Kidney (tissue), 14 donors: ENCODE results near the gene METAP1. TPM values are rescaled to one million over a fixed set of nuclear protein-coding genes. Genes with fewer than 3 reads are reported as not detected.

ENCODE experiments used
- DNase-seq, 5 donors: peaks; one replicate each; pipeline ENCODE4 v3.0.0-alpha.2; 2013 to 2020
- FAIRE-seq: peaks from 2 replicates; lab custom pipeline; 2012; peaks lifted over from hg19 to GRCh38; lab: Jason Lieb, UNC
- H3K27ac ChIP-seq, 2 donors: one replicate each; pipeline ENCODE4 v1.7.0; 2013; ENCODE audit warnings: low read depth in 2 of 2, low read length in 2 of 2, inconsistent platforms in 1 of 2
- H3K27me3 ChIP-seq: one replicate; pipeline ENCODE4 v1.7.1; 2013; ENCODE audit warnings: low read length, inconsistent platforms; ENCODE audit not compliant: control insufficient read depth, insufficient read depth
- H3K36me3 ChIP-seq, 3 donors: one replicate each; pipeline versions ENCODE4 v1.7.0 to v1.7.1; 2013; ENCODE audit warnings: low read length in 3 of 3, control low read depth in 1 of 3, inconsistent platforms in 1 of 3; ENCODE audit not compliant: insufficient read depth in 3 of 3, control insufficient read depth in 2 of 3
- H3K4me1 ChIP-seq, 3 donors: one replicate each; pipeline versions ENCODE4 v1.7.0 to v1.7.1; 2013; ENCODE audit warnings: low read length in 3 of 3, inconsistent platforms in 1 of 3, low read depth in 1 of 3; ENCODE audit not compliant: control insufficient read depth in 2 of 3, insufficient read depth in 2 of 3
- H3K4me3 ChIP-seq, 3 donors: one replicate each; pipeline versions ENCODE4 v1.7.0 to v1.8.1; 2013; ENCODE audit warnings: low read length in 3 of 3, control low read depth in 1 of 3, inconsistent platforms in 1 of 3
- H3K9ac ChIP-seq, 3 donors: one replicate each; pipeline versions ENCODE4 v1.7.0 to v1.7.1; 2013; ENCODE audit warnings: low read length in 3 of 3, control low read depth in 1 of 3, inconsistent platforms in 1 of 3
- H3K9me3 ChIP-seq, 3 donors: one replicate each; pipeline versions ENCODE4 v1.7.0 to v1.7.1; 2013; ENCODE audit warnings: low read length in 3 of 3, control low read depth in 1 of 3, inconsistent platforms in 1 of 3; ENCODE audit not compliant: control insufficient read depth in 2 of 3, insufficient read depth in 1 of 3
- intact Hi-C: fragments of 100-400 bp; cut with DNase I; formaldehyde crosslinking; loops from one replicate; pipeline ENCODE4 v1.11.1; 2022
- polyA plus RNA-seq: library from polyadenylated mRNA; stranded (reverse); fragments of 350-450 nt; fragmentation: Illumina TruSeq; extraction: RNeasy Lipid Tissue Mini Kit (QIAGEN cat#74804); gene quantifications from one replicate; pipeline ENCODE4 v1.2.3, GENCODE V29; 2014; ENCODE audit warnings: low read depth, low replicate concordance; ENCODE audit not compliant: insufficient read depth
- total RNA-seq: library from RNA; stranded (reverse); fragmentation: NEBNext Ultra II Directional; extraction: Animal tissue kit (Norgen Biotek cat#: 25700); gene quantifications from one replicate; pipeline ENCODE4 v1.2.1, GENCODE V29; 2021
- TF ChIP-seq, protein P1 (sequence below): IDR thresholded peaks from 3 replicates; pipeline ENCODE4 v1.5.1; 2012; ENCODE audit warnings: mild to moderate bottlenecking, moderate library complexity, borderline replicate concordance; ENCODE audit not compliant: insufficient read depth; ENCODE audit errors: extremely low read depth
- donor health status: control.
- donor health status: control.
- donor health status: control.
- donor health status: control.
- donor health status: control.
- donor health status: DM: yes; HTN: yes; CAD: no.
- donor health status: Normal renal cell carcinoma (clear cell type).

The METAP1 gene
- total and polyA plus RNA-seq, 2 donors from 2014 or later: 22.7 to 33.8 TPM

DNA sequence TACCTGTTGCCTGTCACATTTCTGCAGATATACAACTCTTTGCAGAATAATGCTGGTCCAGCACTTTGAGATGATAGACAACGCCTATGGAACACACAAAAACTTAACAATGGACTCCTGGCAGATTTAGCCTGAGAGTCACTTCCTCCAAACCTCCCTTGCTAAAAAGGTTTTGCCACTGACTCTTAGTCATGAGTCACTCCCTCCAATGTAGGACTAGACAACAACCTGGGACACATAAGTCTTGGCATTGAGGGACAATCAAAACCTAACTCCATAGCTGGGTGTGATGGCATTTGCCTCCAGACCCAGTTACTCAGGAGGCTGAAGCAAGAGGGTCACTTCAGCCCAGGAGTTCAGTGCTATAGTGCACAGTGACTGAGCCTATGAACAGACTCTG, 44.6 kb upstream of the METAP1 start:
- Histone ChIP-seq H3K4me3 (no peak overlapping the region), H3K9me3 (no peaks in the 10 kb centered on the region), H3K9ac (no peak overlapping the region), H3K36me3 (no peaks in the 10 kb centered on the region), H3K27ac (no peak overlapping the region), H3K27me3 (no peaks in the 10 kb centered on the region), H3K4me1 (no peaks in the 10 kb centered on the region)
- FAIRE-seq: no peak
- intact Hi-C loops: no loop called here
- TF ChIP-seq, protein P1, sequence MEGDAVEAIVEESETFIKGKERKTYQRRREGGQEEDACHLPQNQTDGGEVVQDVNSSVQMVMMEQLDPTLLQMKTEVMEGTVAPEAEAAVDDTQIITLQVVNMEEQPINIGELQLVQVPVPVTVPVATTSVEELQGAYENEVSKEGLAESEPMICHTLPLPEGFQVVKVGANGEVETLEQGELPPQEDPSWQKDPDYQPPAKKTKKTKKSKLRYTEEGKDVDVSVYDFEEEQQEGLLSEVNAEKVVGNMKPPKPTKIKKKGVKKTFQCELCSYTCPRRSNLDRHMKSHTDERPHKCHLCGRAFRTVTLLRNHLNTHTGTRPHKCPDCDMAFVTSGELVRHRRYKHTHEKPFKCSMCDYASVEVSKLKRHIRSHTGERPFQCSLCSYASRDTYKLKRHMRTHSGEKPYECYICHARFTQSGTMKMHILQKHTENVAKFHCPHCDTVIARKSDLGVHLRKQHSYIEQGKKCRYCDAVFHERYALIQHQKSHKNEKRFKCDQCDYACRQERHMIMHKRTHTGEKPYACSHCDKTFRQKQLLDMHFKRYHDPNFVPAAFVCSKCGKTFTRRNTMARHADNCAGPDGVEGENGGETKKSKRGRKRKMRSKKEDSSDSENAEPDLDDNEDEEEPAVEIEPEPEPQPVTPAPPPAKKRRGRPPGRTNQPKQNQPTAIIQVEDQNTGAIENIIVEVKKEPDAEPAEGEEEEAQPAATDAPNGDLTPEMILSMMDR: no peak
- DNase-seq: no peak

DNA sequence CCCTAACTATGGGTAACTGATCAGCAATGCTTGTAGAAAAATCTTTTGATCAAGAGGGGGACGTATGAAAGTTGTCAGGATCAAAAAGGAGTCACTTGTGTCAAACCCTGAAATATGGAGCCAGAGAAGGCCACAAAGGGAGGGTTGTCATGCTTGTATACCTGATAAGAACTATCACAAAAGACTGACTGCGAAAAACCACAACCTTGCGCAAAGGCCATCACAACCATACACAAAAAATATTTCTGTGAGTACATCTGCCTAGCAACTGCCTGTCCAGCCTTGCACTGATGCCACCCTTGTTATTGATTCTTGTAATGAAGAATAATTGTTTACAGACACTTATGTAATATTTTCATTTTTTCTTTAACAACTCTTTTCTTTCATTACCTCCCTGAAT, 43.8 kb upstream of the METAP1 start:
- H3K27ac ChIP-seq: no peak overlapping the region
- no peak for FAIRE-seq
- no peaks in the 10 kb centered on the region for H3K4me1 ChIP-seq
- no peak overlapping the region for H3K9ac ChIP-seq
- H3K9me3 ChIP-seq: no peaks in the 10 kb centered on the region
- no peaks in the 10 kb centered on the region for H3K27me3 ChIP-seq
- no peak for DNase-seq
- H3K36me3 ChIP-seq: no peaks in the 10 kb centered on the region
- no peak overlapping the region for H3K4me3 ChIP-seq
- TF ChIP-seq, protein P1: no peak
- intact Hi-C loops: no loop called here

DNA sequence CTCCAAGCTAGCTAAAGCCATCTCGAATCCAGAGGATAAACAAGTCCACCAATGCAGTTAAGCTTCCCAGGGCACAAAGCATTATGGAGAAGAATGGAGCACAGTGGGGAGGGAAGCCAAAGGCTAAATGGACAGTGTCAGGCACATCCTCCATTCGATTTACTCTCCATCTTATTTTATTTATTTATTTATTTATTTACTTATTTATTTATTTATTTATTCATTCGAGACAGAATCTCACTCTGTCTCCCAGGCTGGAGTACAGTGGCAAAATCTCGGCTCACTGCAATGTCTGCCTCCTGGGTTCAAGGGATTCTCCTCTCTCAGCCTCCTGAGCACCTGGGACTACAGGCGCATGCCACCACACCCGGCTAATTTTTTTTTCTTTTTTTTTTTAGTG, 40.3 kb upstream of the METAP1 start:
- Histone ChIP-seq H3K27ac (no peak overlapping the region), H3K4me3 (no peak overlapping the region), H3K27me3 (no peaks in the 10 kb centered on the region), H3K9ac (no peak overlapping the region), H3K4me1 (no peaks in the 10 kb centered on the region), H3K36me3 (no peaks in the 10 kb centered on the region), H3K9me3 (no peaks in the 10 kb centered on the region)
- DNase-seq (no peak), FAIRE-seq (no peak)
- intact Hi-C loops: no loop called here
- TF ChIP-seq, protein P1: no peak

DNA sequence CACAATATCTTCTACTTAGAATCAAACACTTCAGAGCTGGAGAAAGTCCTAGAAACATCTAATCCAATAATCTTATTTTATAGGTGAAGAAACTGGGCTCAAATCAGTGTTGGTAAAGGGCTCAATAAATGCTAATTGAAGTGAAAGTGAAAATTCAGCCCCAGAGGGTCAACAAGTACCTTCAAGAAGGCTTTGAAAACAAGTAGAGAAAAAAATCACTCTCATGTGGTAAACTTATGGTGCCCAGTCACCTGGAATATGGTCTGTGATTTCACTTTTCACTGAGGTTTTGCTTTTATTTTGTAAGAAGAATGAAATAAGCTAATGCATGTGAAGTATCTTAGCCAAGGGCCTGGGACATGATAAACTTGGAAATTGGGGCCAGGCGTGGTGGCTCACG, 37.5 kb upstream of the METAP1 start:
- Histone ChIP-seq H3K4me1 (no peaks in the 10 kb centered on the region), H3K4me3 (no peak overlapping the region), H3K9ac (no peak overlapping the region), H3K36me3 (no peaks in the 10 kb centered on the region), H3K9me3 (no peaks in the 10 kb centered on the region), H3K27me3 (no peaks in the 10 kb centered on the region), H3K27ac (no peak overlapping the region)
- DNase-seq: no peak
- no peak for FAIRE-seq
- TF ChIP-seq, protein P1: no peak
- intact Hi-C loops: no loop called here
